ENCODE measurements around the gene GET4.
"Not testable (repeated sequence)": the region's sequence is repeated elsewhere in the genome, so short reads cannot be mapped to it uniquely, and the experiment has no call there.

GET4 gene

GRCh38 chr7:923108-924041 is 47.0 kb downstream of the GET4 start:
- peak; percentile 37 for DNase-seq (ENCODE audit: low read depth)
- H3K4me3 ChIP-seq (ENCODE audit: low read length) = no peak overlapping the region
- TF ChIP-seq, protein P1, sequence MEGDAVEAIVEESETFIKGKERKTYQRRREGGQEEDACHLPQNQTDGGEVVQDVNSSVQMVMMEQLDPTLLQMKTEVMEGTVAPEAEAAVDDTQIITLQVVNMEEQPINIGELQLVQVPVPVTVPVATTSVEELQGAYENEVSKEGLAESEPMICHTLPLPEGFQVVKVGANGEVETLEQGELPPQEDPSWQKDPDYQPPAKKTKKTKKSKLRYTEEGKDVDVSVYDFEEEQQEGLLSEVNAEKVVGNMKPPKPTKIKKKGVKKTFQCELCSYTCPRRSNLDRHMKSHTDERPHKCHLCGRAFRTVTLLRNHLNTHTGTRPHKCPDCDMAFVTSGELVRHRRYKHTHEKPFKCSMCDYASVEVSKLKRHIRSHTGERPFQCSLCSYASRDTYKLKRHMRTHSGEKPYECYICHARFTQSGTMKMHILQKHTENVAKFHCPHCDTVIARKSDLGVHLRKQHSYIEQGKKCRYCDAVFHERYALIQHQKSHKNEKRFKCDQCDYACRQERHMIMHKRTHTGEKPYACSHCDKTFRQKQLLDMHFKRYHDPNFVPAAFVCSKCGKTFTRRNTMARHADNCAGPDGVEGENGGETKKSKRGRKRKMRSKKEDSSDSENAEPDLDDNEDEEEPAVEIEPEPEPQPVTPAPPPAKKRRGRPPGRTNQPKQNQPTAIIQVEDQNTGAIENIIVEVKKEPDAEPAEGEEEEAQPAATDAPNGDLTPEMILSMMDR (conservative IDR thresholded peaks at IDR 0.05; ENCODE audit: low read length) = no peak

DNA sequence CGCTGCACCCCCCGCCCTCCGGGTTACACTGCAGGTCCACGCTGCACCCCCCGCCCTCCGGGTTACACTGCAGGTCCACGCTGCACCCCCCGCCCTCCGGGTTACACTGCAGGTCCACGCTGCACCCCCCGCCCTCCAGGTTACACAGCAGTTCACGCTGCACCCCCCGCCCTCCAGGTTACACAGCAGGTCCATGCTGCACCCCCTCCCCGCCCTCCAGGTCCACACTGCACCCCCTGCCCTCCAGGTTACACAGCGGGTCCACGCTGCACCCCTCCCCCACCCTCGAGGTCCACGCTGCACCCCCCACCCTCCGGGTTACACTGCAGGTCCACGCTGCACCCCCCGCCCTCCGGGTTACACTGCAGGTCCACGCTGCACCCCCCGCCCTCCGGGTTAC is 47.7 kb downstream of the GET4 start:
- DNase-seq (ENCODE audit: low read depth); H3K4me3 ChIP-seq (ENCODE audit: low read length): not testable (repeated sequence)

GRCh38 chr7:924541-925231 is 48.3 kb downstream of the GET4 start:
- H3K4me3 ChIP-seq (ENCODE audit: low read length) = no peak overlapping the region
- TF ChIP-seq, protein P1 (conservative IDR thresholded peaks at IDR 0.05; ENCODE audit: low read length) = no peak
- no peak for DNase-seq (ENCODE audit: low read depth)

DNA sequence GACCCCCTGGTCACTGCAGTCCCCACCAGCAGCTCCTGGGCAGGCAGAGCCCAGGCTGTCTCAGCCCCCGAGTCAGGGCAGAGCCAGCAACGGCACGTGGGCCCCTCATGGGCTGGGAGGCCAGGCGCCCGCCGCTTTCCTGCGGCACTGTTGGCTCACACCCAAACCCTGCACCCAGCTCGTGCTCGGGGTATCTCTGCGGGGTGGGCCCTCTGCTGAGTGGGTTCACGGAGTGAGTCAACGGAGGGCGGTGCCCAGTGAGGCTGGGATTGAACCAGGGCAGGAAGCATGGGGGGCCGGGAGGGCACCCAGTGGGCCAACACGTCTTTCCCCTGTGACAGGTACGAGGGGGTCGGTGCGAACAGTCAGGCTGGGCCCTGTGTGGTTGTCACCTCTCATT is 49.2 kb downstream of the GET4 start:
- TF ChIP-seq, protein P1 (conservative IDR thresholded peaks at IDR 0.05; ENCODE audit: low read length) = no peak
- no peak for DNase-seq (ENCODE audit: low read depth)
- no peak overlapping the region for H3K4me3 ChIP-seq (ENCODE audit: low read length)

- no peak for DNase-seq (ENCODE audit: low read depth)
- H3K4me3 ChIP-seq (ENCODE audit: low read length) = no peak overlapping the region
- TF ChIP-seq, protein P1 (conservative IDR thresholded peaks at IDR 0.05; ENCODE audit: low read length) = no peak
Measured at GRCh38 chr7:926061-927030, 50.0 kb downstream of the GET4 start.

GRCh38 chr7:927031-927671 is 50.8 kb downstream of the GET4 start:
- H3K4me3 ChIP-seq (ENCODE audit: low read length) = no peak overlapping the region

More at GRCh38 chr7:927031-927671, 50.8 kb downstream of the GET4 start:
- TF ChIP-seq, protein P1 (conservative IDR thresholded peaks at IDR 0.05; ENCODE audit: low read length) = no peak
- no peak for DNase-seq (ENCODE audit: low read depth)

Data from AG10803 (cell line).